Neutrophil (primary cell): ENCODE measurements around the gene FAM168B.
A peak's percentile ranks its signal among the peaks of the same experiment; 100 is the strongest.
"Not testable (repeated sequence)": the region's sequence is repeated elsewhere in the genome, so short reads cannot be mapped to it uniquely, and the experiment has no call there.

ENCODE experiments used
- H3K27ac ChIP-seq: fragments of 200-600 bp; sonication (generic); 2 replicates; pipeline ENCODE4 v1.5.1; 2016; ENCODE audit warnings: mild to moderate bottlenecking, moderate library complexity
- H3K27me3 ChIP-seq: fragments of 200-600 bp; sonication (generic); 2 replicates; pipeline ENCODE4 v1.6.0; 2016; ENCODE audit warnings: mild to moderate bottlenecking
- H3K36me3 ChIP-seq: fragments of 200-600 bp; sonication (generic); 2 replicates; pipeline ENCODE4 v1.5.1; 2017
- H3K4me1 ChIP-seq, 2 experiments: fragments of 200-600 bp in 1 of 2; sonication (generic) in 1 of 2; 1 replicate in 1 of 2; 2 replicates in 1 of 2; pipeline versions ENCODE4 v1.5.1 to v1.6.1; 2013 to 2016; ENCODE audit warnings: low read depth in 1 of 2, low read length in 1 of 2, mild to moderate bottlenecking in 1 of 2, moderate library complexity in 1 of 2; ENCODE audit not compliant: control insufficient read depth in 1 of 2, insufficient read depth in 1 of 2
- H3K4me3 ChIP-seq, 2 experiments: fragments of 200-600 bp in 1 of 2; sonication (generic) in 1 of 2; 1 replicate in 1 of 2; 2 replicates in 1 of 2; pipeline ENCODE4 v1.5.1; 2013 to 2016; ENCODE audit warnings: low read depth in 1 of 2, low read length in 1 of 2, mild to moderate bottlenecking in 1 of 2, moderate library complexity in 1 of 2
- H3K9me3 ChIP-seq: fragments of 200-600 bp; sonication (generic); 2 replicates; pipeline ENCODE4 v1.5.1; 2016
- CTCF ChIP-seq: fragments of 200-600 bp; sonication (generic); IDR thresholded peaks from 2 replicates; pipeline ENCODE4 v1.5.1; 2016; ENCODE audit warnings: antibody characterized with exemption

FAM168B gene

GRCh38 chr2:131121464-131121863 lies 28.2 kb upstream of the FAM168B start:
- H3K27me3 ChIP-seq = no peaks in the 10 kb centered on the region
- no peak overlapping the region for H3K27ac ChIP-seq
- H3K4me1 ChIP-seq = no peaks in the 10 kb centered on the region
- H3K36me3 ChIP-seq = peaks cover 45% of the 10 kb centered on the region
- TF ChIP-seq CTCF = no peak
- no peaks in the 10 kb centered on the region for H3K9me3 ChIP-seq
- H3K4me3 ChIP-seq = no peak overlapping the region

- no peak for TF ChIP-seq CTCF
- Histone ChIP-seq H3K4me1 (no peaks in the 10 kb centered on the region), H3K4me3 (no peak overlapping the region), H3K9me3 (no peaks in the 10 kb centered on the region), H3K27ac (no peak overlapping the region), H3K36me3 (peaks cover 39% of the 10 kb centered on the region), H3K27me3 (no peaks in the 10 kb centered on the region)
Observed at GRCh38 chr2:131120815-131121317, 27.6 kb upstream of the FAM168B start.

GRCh38 chr2:131115752-131116151 lies 22.5 kb upstream of the FAM168B start:
- Histone ChIP-seq H3K4me1 (peaks cover 4% of the 10 kb centered on the region in 2 experiments), H3K4me3 (no peak overlapping the region), H3K9me3 (no peaks in the 10 kb centered on the region), H3K27ac (no peak overlapping the region), H3K27me3 (no peaks in the 10 kb centered on the region), H3K36me3 (peaks cover 3% of the 10 kb centered on the region)
- TF ChIP-seq CTCF = no peak

GRCh38 chr2:131114950-131115349 lies 21.7 kb upstream of the FAM168B start:
- not testable (repeated sequence) for H3K4me3 ChIP-seq, H3K27me3 ChIP-seq, H3K4me1 ChIP-seq, H3K9me3 ChIP-seq, H3K36me3 ChIP-seq
- peak overlapping the region; percentile 31 for H3K27ac ChIP-seq

- Histone ChIP-seq H3K4me1 (peaks cover 4% of the 10 kb centered on the region in 2 experiments), H3K27me3 (no peaks in the 10 kb centered on the region), H3K27ac (no peak overlapping the region), H3K36me3 (peaks cover 5% of the 10 kb centered on the region), H3K4me3 (no peak overlapping the region), H3K9me3 (no peaks in the 10 kb centered on the region)
- TF ChIP-seq CTCF = no peak
Observed at GRCh38 chr2:131113566-131114227, 20.4 kb upstream of the FAM168B start.

- no peaks in the 10 kb centered on the region for H3K27me3 ChIP-seq
- no peaks in the 10 kb centered on the region for H3K9me3 ChIP-seq
- TF ChIP-seq CTCF = no peak
- peaks cover 4% of the 10 kb centered on the region in 2 experiments for H3K4me1 ChIP-seq
- H3K36me3 ChIP-seq = peaks cover 11% of the 10 kb centered on the region
- H3K4me3 ChIP-seq = no peak overlapping the region
- H3K27ac ChIP-seq = no peak overlapping the region
Observed at GRCh38 chr2:131112529-131112928, 19.3 kb upstream of the FAM168B start.
